HEK293 (cell line): Measurements from ENCODE around the gene ZNF579.

Source experiments
- CTCF ChIA-PET: fragments of 350-600 bp; formaldehyde crosslinking; extraction: SDS; loops from one replicate; lab custom pipeline; 2021; ENCODE audit warnings: antibody characterized with exemption; lab: Yijun Ruan, JAX
- POLR2A ChIA-PET: fragments of 300-600 bp; formaldehyde crosslinking; extraction: SDS; loops from one replicate; lab custom pipeline; 2020; ENCODE audit warnings: antibody characterized with exemption, inconsistent platforms; lab: Yijun Ruan, JAX
- H3K27ac ChIP-seq: fragments of 200-500 bp; sonication (Bioruptor generic); 2 replicates; pipeline ENCODE4 v1.5.1; 2014; ENCODE audit warnings: low read depth, low read length, control low read depth, inconsistent platforms; ENCODE audit errors: extremely low read depth
- H3K36me3 ChIP-seq, 2 experiments: fragments of 200-500 bp in 1 of 2; sonication (Bioruptor generic) in 1 of 2; 1 replicate in 1 of 2; 2 replicates in 1 of 2; pipeline ENCODE4 v1.5.1; 2014 to 2017; ENCODE audit warnings: inconsistent platforms in 2 of 2, low read length in 2 of 2; ENCODE audit not compliant: control insufficient read depth in 2 of 2, insufficient read depth in 1 of 2
- H3K4me1 ChIP-seq: fragments of 200-500 bp; sonication (Bioruptor generic); 2 replicates; pipeline ENCODE4 v1.5.1; 2014; ENCODE audit warnings: mild to moderate bottlenecking, low read length, inconsistent platforms; ENCODE audit not compliant: control insufficient read depth, insufficient read depth
- H3K4me3 ChIP-seq: 2 replicates; pipeline ENCODE4 v1.5.1; 2011; ENCODE audit warnings: low read depth, mild to moderate bottlenecking, control low read depth, low read length, moderate library complexity
- H3K9me3 ChIP-seq: fragments of 200-500 bp; sonication (Bioruptor generic); 2 replicates; pipeline ENCODE4 v1.5.1; 2014; ENCODE audit warnings: low read depth, low read length, inconsistent platforms; ENCODE audit not compliant: control insufficient read depth, insufficient read depth
- ATF2 ChIP-seq: fragments of 450-650 bp; formaldehyde crosslinking; IDR thresholded peaks from 2 replicates; pipeline ENCODE4 v1.5.1; 2016; ENCODE audit warnings: missing biosample characterization, missing genetic modification characterization, low read depth
- BCL11B ChIP-seq: fragments of 450-650 bp; formaldehyde crosslinking; IDR thresholded peaks from 2 replicates; pipeline ENCODE4 v1.5.1; 2016; ENCODE audit warnings: low read depth, missing biosample characterization, missing genetic modification characterization
- CTCF ChIP-seq: fragments of 450-650 bp; formaldehyde crosslinking; IDR thresholded peaks from 2 replicates; pipeline ENCODE4 v1.5.1; 2016; ENCODE audit warnings: missing biosample characterization, missing genetic modification characterization
- EGR2 ChIP-seq: fragments of 450-650 bp; formaldehyde crosslinking; IDR thresholded peaks from 2 replicates; pipeline ENCODE4 v1.5.1; 2016; ENCODE audit warnings: low read depth, missing biosample characterization, missing genetic modification characterization
- GLIS1 ChIP-seq: fragments of 450-650 bp; formaldehyde crosslinking; IDR thresholded peaks from 2 replicates; pipeline ENCODE4 v1.5.1; 2016; ENCODE audit warnings: missing biosample characterization, missing genetic modification characterization
- HIC1 ChIP-seq: fragments of 450-650 bp; formaldehyde crosslinking; IDR thresholded peaks from 2 replicates; pipeline ENCODE4 v1.5.1; 2016; ENCODE audit warnings: missing biosample characterization, missing genetic modification characterization
- KLF1 ChIP-seq: fragments of 450-650 bp; formaldehyde crosslinking; IDR thresholded peaks from 2 replicates; pipeline ENCODE4 v1.5.1; 2016; ENCODE audit warnings: missing biosample characterization, missing genetic modification characterization
- MYNN ChIP-seq: fragments of 450-650 bp; formaldehyde crosslinking; IDR thresholded peaks from 2 replicates; pipeline ENCODE4 v1.5.1; 2016; ENCODE audit warnings: missing biosample characterization, missing genetic modification characterization, borderline replicate concordance
- SCRT1 ChIP-seq: fragments of 450-650 bp; formaldehyde crosslinking; IDR thresholded peaks from 2 replicates; pipeline ENCODE4 v1.5.1; 2016; ENCODE audit warnings: missing biosample characterization, missing genetic modification characterization, borderline replicate concordance
- ZBTB17 ChIP-seq: fragments of 450-650 bp; formaldehyde crosslinking; IDR thresholded peaks from 2 replicates; pipeline ENCODE4 v1.5.1; 2016; ENCODE audit warnings: missing biosample characterization, missing genetic modification characterization
- ZFHX2 ChIP-seq: fragments of 450-650 bp; formaldehyde crosslinking; conservative IDR thresholded peaks from 2 replicates; pipeline ENCODE4 v1.5.1; 2016; ENCODE audit warnings: missing biosample characterization, missing genetic modification characterization
- ZIC2 ChIP-seq: fragments of 450-650 bp; formaldehyde crosslinking; IDR thresholded peaks from 2 replicates; pipeline ENCODE4 v1.5.1; 2016; ENCODE audit warnings: missing biosample characterization, missing genetic modification characterization
- ZNF112 ChIP-seq: fragments of 450-650 bp; formaldehyde crosslinking; IDR thresholded peaks from 2 replicates; pipeline ENCODE4 v1.5.0; 2017; ENCODE audit warnings: missing biosample characterization, missing genetic modification characterization
- ZNF140 ChIP-seq: fragments of 450-650 bp; formaldehyde crosslinking; IDR thresholded peaks from 2 replicates; pipeline ENCODE4 v1.5.1; 2016; ENCODE audit warnings: missing biosample characterization, missing genetic modification characterization
- ZNF248 ChIP-seq: fragments of 450-650 bp; formaldehyde crosslinking; IDR thresholded peaks from 2 replicates; pipeline ENCODE4 v1.5.1; 2017; ENCODE audit warnings: missing biosample characterization, missing genetic modification characterization
- ZNF350 ChIP-seq: fragments of 450-650 bp; formaldehyde crosslinking; IDR thresholded peaks from 2 replicates; pipeline ENCODE4 v1.5.0; 2017; ENCODE audit warnings: missing biosample characterization, mild to moderate bottlenecking, missing genetic modification characterization
- ZNF366 ChIP-seq: fragments of 450-650 bp; formaldehyde crosslinking; conservative IDR thresholded peaks from 2 replicates; pipeline ENCODE4 v1.5.1; 2016; ENCODE audit warnings: missing biosample characterization, missing genetic modification characterization
- ZNF423 ChIP-seq: fragments of 450-650 bp; formaldehyde crosslinking; IDR thresholded peaks from 2 replicates; pipeline ENCODE4 v1.5.1; 2016; ENCODE audit warnings: missing biosample characterization, missing genetic modification characterization
- ZNF544 ChIP-seq: fragments of 450-650 bp; formaldehyde crosslinking; IDR thresholded peaks from 2 replicates; pipeline ENCODE4 v1.5.0; 2017; ENCODE audit warnings: missing biosample characterization, missing genetic modification characterization
- ZNF580 ChIP-seq: fragments of 450-650 bp; formaldehyde crosslinking; IDR thresholded peaks from 2 replicates; pipeline ENCODE4 v1.5.1; 2016; ENCODE audit warnings: missing biosample characterization, missing genetic modification characterization
- ZNF600 ChIP-seq: fragments of 450-650 bp; formaldehyde crosslinking; IDR thresholded peaks from 2 replicates; pipeline ENCODE4 v1.5.1; 2016; ENCODE audit warnings: missing biosample characterization, missing genetic modification characterization
- ZNF654 ChIP-seq: fragments of 450-650 bp; formaldehyde crosslinking; IDR thresholded peaks from 2 replicates; pipeline ENCODE4 v1.5.1; 2016; ENCODE audit warnings: low read depth, missing biosample characterization, missing genetic modification characterization
- ZNF747 ChIP-seq: fragments of 450-650 bp; formaldehyde crosslinking; IDR thresholded peaks from 2 replicates; pipeline ENCODE4 v1.5.1; 2016; ENCODE audit warnings: missing biosample characterization, missing genetic modification characterization
- ZNF830 ChIP-seq: fragments of 450-650 bp; IDR thresholded peaks from 2 replicates; pipeline ENCODE4 v1.5.0; 2018; ENCODE audit warnings: missing biosample characterization, missing genetic modification characterization, low read depth, mild to moderate bottlenecking, moderate library complexity

ZNF579 gene

GRCh38 chr19:55543567-55543966 lies 37.1 kb downstream of the ZNF579 start:
- Histone ChIP-seq H3K36me3 (no peaks in the 10 kb centered on the region), H3K4me3 (no peak overlapping the region), H3K4me1 (no peaks in the 10 kb centered on the region; the same call in 1 of the 2 replicates)
- TF ChIP-seq ZNF248 (tag by site-specific recombination) (no peak), KLF1 (peak; percentile 96)
- TF ChIP-seq, all 188 proteins: peak for 1
- H3K9me3 ChIP-seq, result no peaks in the 10 kb centered on the region
- ChIA-PET POLR2A (interaction anchor here (0.6 kb wide), 1 partner anchor 9 kb away, joined by 4 read pairs; no protein-coding TSS in a partner anchor), CTCF (no interaction called here)
- H3K27ac ChIP-seq, result no peak overlapping the region

- no peak overlapping the region for H3K27ac ChIP-seq
- no peaks in the 10 kb centered on the region for H3K36me3 ChIP-seq
- no peak for TF ChIP-seq ZNF580 (tag by site-specific recombination)
- peak; percentile 95 for TF ChIP-seq ZNF366
- TF ChIP-seq CTCF (tag by site-specific recombination), result no peak
- TF ChIP-seq BCL11B, result no peak
- TF ChIP-seq ZNF600 (tag by site-specific recombination), result no peak
- TF ChIP-seq GLIS1 (tag by site-specific recombination), result no peak
- peak; percentile 91 for TF ChIP-seq ZFHX2 (tag by site-specific recombination)
- TF ChIP-seq SCRT1 (tag by site-specific recombination), result no peak
- TF ChIP-seq ZNF544 (tag by site-specific recombination), result no peak
- peak; percentile 98 for TF ChIP-seq EGR2 (tag by site-specific recombination)
- TF ChIP-seq MYNN (tag by site-specific recombination), result no peak
- peak; percentile 89 for TF ChIP-seq ZBTB17 (tag by site-specific recombination)
- TF ChIP-seq, all 188 proteins: peak for 4
- no peak overlapping the region for H3K4me3 ChIP-seq
- no peaks in the 10 kb centered on the region for H3K9me3 ChIP-seq
- ChIA-PET CTCF (no interaction called here), POLR2A (no interaction called here)
- H3K4me1 ChIP-seq, result no peaks in the 10 kb centered on the region
These were observed 38.3 kb downstream of the ZNF579 start for GRCh38 chr19:55542292-55542855.

GRCh38 chr19:55541091-55541490 lies 39.6 kb downstream of the ZNF579 start:
- Histone ChIP-seq H3K27ac (no peak overlapping the region), H3K36me3 (no peaks in the 10 kb centered on the region), H3K4me3 (no peak overlapping the region), H3K4me1 (no peaks in the 10 kb centered on the region), H3K9me3 (no peaks in the 10 kb centered on the region)
- POLR2A ChIA-PET, result interaction anchor here (1.0 kb wide), 1 partner anchor 12 kb away, joined by 3 read pairs; no protein-coding TSS in a partner anchor
- TF ChIP-seq ZNF654 (tag by site-specific recombination), result no peak
- CTCF ChIA-PET, result interaction anchor here (0.6 to 1.5 kb wide), 3 partner anchors 9 to 37 kb away, joined by 3 to 9 read pairs (median 4); no protein-coding TSS in a partner anchor

GRCh38 chr19:55540619-55541018 lies 40.0 kb downstream of the ZNF579 start:
- H3K4me3 ChIP-seq, result no peak overlapping the region
- ChIA-PET CTCF (interaction anchor here (0.6 to 1.5 kb wide), 5 partner anchors 8 to 1111 kb away, joined by 3 to 9 read pairs (median 5); no protein-coding TSS in a partner anchor), POLR2A (interaction anchor here (0.6 to 1.0 kb wide), 3 partner anchors 9 to 15 kb away, joined by 3 read pairs; no protein-coding TSS in a partner anchor)
- TF ChIP-seq ZFHX2 (tag by site-specific recombination) (no peak), ATF2 (tag by site-specific recombination) (no peak), ZNF830 (tag by site-specific recombination) (no peak), ZIC2 (no peak), ZNF423 (tag by site-specific recombination) (no peak), HIC1 (tag by site-specific recombination) (no peak), ZNF350 (tag by site-specific recombination) (no peak), ZNF140 (tag by site-specific recombination) (no peak), ZNF747 (tag by site-specific recombination) (no peak), ZNF112 (tag by site-specific recombination) (no peak)

More at GRCh38 chr19:55540619-55541018, 40.0 kb downstream of the ZNF579 start:
- H3K36me3 ChIP-seq, result no peaks in the 10 kb centered on the region
- no peak overlapping the region for H3K27ac ChIP-seq
- no peaks in the 10 kb centered on the region for H3K9me3 ChIP-seq
- no peaks in the 10 kb centered on the region for H3K4me1 ChIP-seq
